Ishikawa (cell line): Measurements from ENCODE around the gene TANC1.
A peak's percentile ranks its signal among the peaks of the same experiment; 100 is the strongest.

Experiments
- CEBPB ChIP-seq: IDR thresholded peaks from 2 replicates; pipeline ENCODE4 v1.6.1; 2012
- CREB1 ChIP-seq: IDR thresholded peaks from 2 replicates; pipeline ENCODE4 v1.6.1; 2012; ENCODE audit warnings: low read depth
- EGR1 ChIP-seq: IDR thresholded peaks from 2 replicates; pipeline ENCODE4 v1.6.1; 2012
- EP300 ChIP-seq: IDR thresholded peaks from 2 replicates; pipeline ENCODE4 v1.6.1; 2012; ENCODE audit warnings: borderline replicate concordance
- FOXM1 ChIP-seq: IDR thresholded peaks from 2 replicates; pipeline ENCODE4 v1.6.1; 2012; ENCODE audit warnings: low read depth, borderline replicate concordance
- MAX ChIP-seq: IDR thresholded peaks from 2 replicates; pipeline ENCODE4 v1.6.1; 2012
- NFIC ChIP-seq: IDR thresholded peaks from 2 replicates; pipeline ENCODE4 v1.6.1; 2012
- RAD21 ChIP-seq: IDR thresholded peaks from 2 replicates; pipeline ENCODE4 v1.6.1; 2012; ENCODE audit warnings: low read depth
- REST ChIP-seq: IDR thresholded peaks from 2 replicates; pipeline ENCODE4 v1.6.1; 2012; ENCODE audit warnings: low read depth, mild to moderate bottlenecking
- TAF1 ChIP-seq: IDR thresholded peaks from 2 replicates; pipeline ENCODE4 v1.6.1; 2012; ENCODE audit warnings: low read depth, mild to moderate bottlenecking
- TCF12 ChIP-seq: IDR thresholded peaks from 2 replicates; pipeline ENCODE4 v1.6.1; 2012; ENCODE audit warnings: low read depth
- TEAD4 ChIP-seq: IDR thresholded peaks from 2 replicates; pipeline ENCODE4 v1.6.1; 2012
- USF1 ChIP-seq: IDR thresholded peaks from 2 replicates; pipeline ENCODE4 v1.6.1; 2012
- YY1 ChIP-seq: IDR thresholded peaks from 2 replicates; pipeline ENCODE4 v1.6.1; 2012; ENCODE audit warnings: low read depth
- ZBTB7A ChIP-seq: IDR thresholded peaks from 2 replicates; pipeline ENCODE4 v1.6.1; 2012; ENCODE audit warnings: low read depth

Gene TANC1

GRCh38 chr2:159232456-159233170, 264.2 kb downstream of the TANC1 start:
- TF ChIP-seq MAX, result no peak
- no peak for TF ChIP-seq RAD21
- no peak for TF ChIP-seq TAF1
- TF ChIP-seq FOXM1, result no peak
- no peak for TF ChIP-seq EP300
- no peak for TF ChIP-seq CREB1
- no peak for TF ChIP-seq NFIC
- TF ChIP-seq ZBTB7A, result no peak
- TF ChIP-seq EGR1, result no peak
- TF ChIP-seq CEBPB, result no peak
- no peak for TF ChIP-seq REST
- no peak for TF ChIP-seq TCF12
- no peak for TF ChIP-seq YY1

- no peak for TF ChIP-seq ZBTB7A
- TF ChIP-seq EGR1, result no peak
- no peak for TF ChIP-seq RAD21
- TF ChIP-seq TCF12, result no peak
- TF ChIP-seq REST, result no peak
- TF ChIP-seq MAX, result no peak
- no peak for TF ChIP-seq USF1
- TF ChIP-seq NFIC, result no peak
- no peak for TF ChIP-seq TAF1
- no peak for TF ChIP-seq FOXM1
- TF ChIP-seq CEBPB, result no peak
- no peak for TF ChIP-seq EP300
- TF ChIP-seq CREB1, result no peak
Observed at GRCh38 chr2:159234868-159235267, 266.4 kb downstream of the TANC1 start.

GRCh38 chr2:159243529-159243928, 275.1 kb downstream of the TANC1 start:
- TF ChIP-seq RAD21 (no peak), TEAD4 (peak; percentile 74), MAX (no peak)

- TF ChIP-seq RAD21 (no peak), USF1 (no peak), FOXM1 (no peak), REST (no peak), TAF1 (no peak), YY1 (no peak), ZBTB7A (no peak), NFIC (no peak), TEAD4 (no peak), CREB1 (no peak), TCF12 (no peak), EP300 (no peak)
Observed at GRCh38 chr2:159246325-159246988, 278.0 kb downstream of the TANC1 start.
